Posterior vena cava (tissue), 2 donors: ENCODE measurements around the gene CNTFR. TPM values are rescaled to one million over a fixed set of nuclear protein-coding genes. Genes with fewer than 3 reads are reported as not detected.
A peak's percentile ranks its signal among the peaks of the same experiment; 100 is the strongest.
"Not testable (repeated sequence)": the region's sequence is repeated elsewhere in the genome, so short reads cannot be mapped to it uniquely, and the experiment has no call there.

ENCODE experiments used
- DNase-seq: peaks from one replicate; pipeline ENCODE4 v3.0.0-alpha.2; 2020; ENCODE audit warnings: low spot score
- intact Hi-C, 2 donors: fragments of 100-400 bp; cut with DNase I; formaldehyde crosslinking; loops; one replicate each; pipeline versions ENCODE4 v1.14.1 to v1.14.2; 2022 to 2023
- long read RNA-seq, 2 donors: library from polyadenylated mRNA; unstranded; transcript quantifications; one replicate each; pipeline ENCODE4 v2.0.0, GENCODE V29; 2020 to 2021
- total RNA-seq, 2 donors: library from RNA; stranded (reverse); fragmentation: NEBNext Ultra II Directional; extraction: Animal tissue kit (Norgen Biotek cat#: 25700); gene quantifications; one replicate each; pipeline ENCODE4 v1.2.1, GENCODE V29; 2021
- donor health status: DM: yes; HTN: yes; CAD: no.
- donor health status: DM: yes; HTN: yes; CAD: no.

The CNTFR gene
- 10 to 100 TPM in 1 of 2 donors, 1 to 10 TPM in 1; 7.0 to 15.5 TPM for total RNA-seq
- long read RNA-seq, donor 1, partial matches to known transcripts, result 0 of 4 reads
- long read RNA-seq, donor 1, other reads (novel, unspliced or antisense), result 3 of 4 reads
- long read RNA-seq, donor 2, partial matches to known transcripts, result 1 of 4 reads
- long read RNA-seq, donor 2, other reads (novel, unspliced or antisense), result 1 of 4 reads

GRCh38 chr9:34589636-34590380 is at the start of gene CNTFR:
Gene CNTFR, minus strand, starts transcription at chr9:34589724. Its CDS starts 20,743 bp downstream, at chr9:34568981.
- intact Hi-C loops, result loop anchor here (5.0 to 10.0 kb wide), 3 partner anchors 43 to 185 kb away; no protein-coding TSS in a partner anchor
- DNase-seq, result peak; percentile 84

GRCh38 chr9:34639322-34639721 is 49.8 kb upstream of the CNTFR start:
- intact Hi-C loops, DNase-seq: not testable (repeated sequence)

- intact Hi-C loops, result no loop called here
- DNase-seq, result no peak
Observed at GRCh38 chr9:34638138-34638445, 48.6 kb upstream of the CNTFR start.

GRCh38 chr9:34637356-34638137 is 48.0 kb upstream of the CNTFR start, which contains the start of gene SIGMAR1:
Gene SIGMAR1, minus strand, starts transcription at chr9:34637787. Its CDS starts 90 bp downstream, at chr9:34637697.
- intact Hi-C loops, result no loop called here
- DNase-seq, result peak; percentile 98

- no peak for DNase-seq
- intact Hi-C loops, result no loop called here
Observed at GRCh38 chr9:34636791-34637355, 47.3 kb upstream of the CNTFR start.

- intact Hi-C loops, result no loop called here
Observed at GRCh38 chr9:34635556-34635955, 46.0 kb upstream of the CNTFR start.

GRCh38 chr9:34634551-34635248 is 45.2 kb upstream of the CNTFR start:
- DNase-seq, result no peak
- intact Hi-C loops, result no loop called here

More at GRCh38 chr9:34635556-34635955, 46.0 kb upstream of the CNTFR start:
- no peak for DNase-seq

GRCh38 chr9:34633851-34634550 is 44.5 kb upstream of the CNTFR start:
- no peak for DNase-seq
- intact Hi-C loops, result no loop called here

- intact Hi-C loops, result no loop called here
- DNase-seq, result no peak
Observed at GRCh38 chr9:34633166-34633565, 43.6 kb upstream of the CNTFR start.

GRCh38 chr9:34630402-34631154 is 41.1 kb upstream of the CNTFR start:
- DNase-seq, result no peak
- intact Hi-C loops, result no loop called here

- intact Hi-C loops, result loop anchor here in 1 of 2 donors (5.0 kb wide), 1 partner anchor 1367 kb away; the partner anchor contains the start of gene BAG1
Observed at GRCh38 chr9:34629491-34629808, 39.9 kb upstream of the CNTFR start.

GRCh38 chr9:34628656-34629490 is 39.3 kb upstream of the CNTFR start, which contains the start of gene ARID3C:
Gene ARID3C, minus strand, starts transcription at chr9:34629066. Its CDS starts 1,052 bp downstream, at chr9:34628014.
- intact Hi-C loops, result loop anchor here in 1 of 2 donors (5.0 kb wide), 1 partner anchor 1367 kb away; the partner anchor contains the start of gene BAG1
- no peak for DNase-seq

More at GRCh38 chr9:34629491-34629808, 39.9 kb upstream of the CNTFR start:
- DNase-seq, result no peak

GRCh38 chr9:34627716-34628655 is 38.5 kb upstream of the CNTFR start:
- intact Hi-C loops, result loop anchor here in 1 of 2 donors (5.0 kb wide), 1 partner anchor 1366 kb away; the partner anchor contains the start of gene BAG1
- DNase-seq, result no peak

GRCh38 chr9:34625186-34625486 is 35.6 kb upstream of the CNTFR start:
- no peak for DNase-seq
- intact Hi-C loops, result loop anchor here in 1 of 2 donors (5.0 kb wide), 1 partner anchor 1363 kb away; the partner anchor contains the start of gene BAG1

- DNase-seq, result no peak
- intact Hi-C loops, result loop anchor here in 1 of 2 donors (5.0 kb wide), 1 partner anchor 1362 kb away; the partner anchor contains the start of gene BAG1
Observed at GRCh38 chr9:34624475-34625185, 35.1 kb upstream of the CNTFR start.
